GM21737 (cell line): Measurements from ENCODE around the gene GJE1.

Experiments used
- ATAC-seq: cut with Tn5 transposase; IDR thresholded peaks from one replicate; pipeline ENCODE4 v1.9.1; 2021; ENCODE audit warnings: mild to moderate bottlenecking, moderate library complexity; ENCODE audit not compliant: unreplicated experiment

GJE1 gene

GRCh38 chr6:142162780-142163179, 30.1 kb downstream of the GJE1 start:
- no peak for ATAC-seq

GRCh38 chr6:142165227-142165626, 32.5 kb downstream of the GJE1 start:
- no peak for ATAC-seq

- ATAC-seq: no peak
Observed at GRCh38 chr6:142167071-142167470, 34.3 kb downstream of the GJE1 start.

- ATAC-seq: no peak
Observed at GRCh38 chr6:142167486-142167885, 34.8 kb downstream of the GJE1 start.

- no peak for ATAC-seq
Observed at GRCh38 chr6:142171351-142171750, 38.6 kb downstream of the GJE1 start.

GRCh38 chr6:142172758-142173157, 40.0 kb downstream of the GJE1 start:
- ATAC-seq: no peak

- no peak for ATAC-seq
Observed at GRCh38 chr6:142173980-142174379, 41.3 kb downstream of the GJE1 start.

GRCh38 chr6:142174703-142175102, 42.0 kb downstream of the GJE1 start:
- ATAC-seq: no peak

- ATAC-seq: no peak
Observed at GRCh38 chr6:142178129-142178528, 45.4 kb downstream of the GJE1 start.

GRCh38 chr6:142182004-142182403, 49.3 kb downstream of the GJE1 start:
- no peak for ATAC-seq

GRCh38 chr6:142183351-142183750, 50.6 kb downstream of the GJE1 start:
- ATAC-seq: no peak

- no peak for ATAC-seq
Observed at GRCh38 chr6:142184307-142184706, 51.6 kb downstream of the GJE1 start.
